ENCODE data around the gene MARCHF6.
A peak's percentile ranks its signal among the peaks of the same experiment; 100 is the strongest.

DNA sequence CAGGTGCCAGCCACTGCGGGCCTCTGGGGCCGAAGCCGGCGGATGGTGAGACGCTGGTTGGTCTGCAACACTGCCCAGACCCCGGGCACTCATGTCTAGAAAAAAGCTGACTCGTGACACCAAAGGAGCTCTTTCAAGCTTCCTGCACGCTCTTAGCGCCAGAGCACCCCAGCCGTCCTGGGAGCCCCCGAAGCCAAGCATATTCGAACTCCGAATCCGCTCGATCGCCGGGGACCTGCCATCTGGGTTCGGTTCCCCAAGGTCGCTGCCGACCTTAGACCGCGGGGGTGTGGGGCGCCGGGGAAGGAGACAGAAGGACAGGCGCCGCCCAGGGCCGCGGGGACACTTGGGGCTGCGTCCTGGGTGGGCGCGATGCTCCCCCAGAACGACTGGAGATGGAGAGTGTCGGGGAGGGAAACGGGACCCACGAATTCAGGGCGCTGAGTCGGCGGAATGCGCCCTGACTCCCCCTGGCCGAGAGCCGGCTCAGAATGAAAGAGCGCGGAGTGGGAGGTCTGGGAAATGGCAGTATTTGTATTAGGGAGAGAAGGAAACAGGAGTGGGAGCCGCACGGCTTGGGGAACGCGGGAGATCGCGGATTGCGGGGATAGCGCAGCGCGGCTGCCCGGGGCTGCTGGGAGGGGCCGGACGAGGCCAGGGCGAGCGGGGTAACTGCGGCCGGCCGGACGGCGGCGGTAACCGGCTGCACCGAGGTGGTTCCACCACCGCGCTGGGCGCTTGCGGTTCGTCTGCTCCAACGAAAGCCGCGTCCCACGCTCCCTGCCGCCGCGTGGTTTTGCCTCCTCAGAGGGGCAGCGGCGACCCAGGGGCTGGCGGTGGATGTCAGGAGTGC is 20.1 kb upstream of the MARCHF6 start:
- TF ChIP-seq SIRT6 (IDR thresholded peaks at IDR 0.05; ENCODE audit: low read length) (no peak), SIN3A (conservative IDR thresholded peaks at IDR 0.05 in 1 of 2, IDR thresholded peaks at IDR 0.05 in 1 of 2; ENCODE audit: low read depth in 1 of 2, low read length in 2 of 2) (no peak), CTCF (IDR thresholded peaks at IDR 0.05; ENCODE audit: control extremely low read depth in 1 of 3, insufficient read depth in 1 of 3, low read depth in 1 of 3, low read length in 3 of 3) (peak in 2 of 3 experiments; percentile 7 to 25; a peak in 2 of 4 replicates), ASH2L (IDR thresholded peaks at IDR 0.05; ENCODE audit: low read length) (peak; percentile 66), EZH2 (IDR thresholded peaks at IDR 0.05; ENCODE audit: low read depth, low read length, severe bottlenecking) (peak; percentile 77), ATF3 (IDR thresholded peaks at IDR 0.05; ENCODE audit: insufficient read depth, low read depth, low read length) (no peak), ZNF274 (IDR thresholded peaks at IDR 0.05; ENCODE audit: borderline replicate concordance, extremely low read depth, low read length) (no peak), SUZ12 (IDR thresholded peaks at IDR 0.05; ENCODE audit: low read length) (peak; percentile 80; the same call in 1 of the 2 replicates), POLR2AphosphoS5 (IDR thresholded peaks at IDR 0.05; ENCODE audit: low read depth, low read length) (no peak)

All from H1 (cell line).